ENCODE measurements around the gene BASP1. TPM values are rescaled to one million over a fixed set of nuclear protein-coding genes. Genes with fewer than 3 reads are reported as not detected.

The BASP1 gene
- total RNA-seq, 6 experiments from 2014 or later: 101 to 158 (median 151) TPM

GRCh38 chr5:17216176-17216973, 1.1 kb upstream of the BASP1 start:
- no peaks in the 10 kb centered on the region; the same call in none of the 2 replicates for H3K27me3 Mint-ChIP-seq (ENCODE audit: insufficient read depth)
- DNase-seq: peak; percentile 74
- H3K4me3 Mint-ChIP-seq: peak overlapping the region; percentile 88
- peaks cover 16% of the 10 kb centered on the region for H3K36me3 Mint-ChIP-seq (ENCODE audit: low read depth)
- peaks cover 35% of the 10 kb centered on the region for H3K4me1 Mint-ChIP-seq (ENCODE audit: low read depth)
- TF ChIP-seq CTCF (IDR thresholded peaks at IDR 0.05): peak; percentile 88
- H3K27ac Mint-ChIP-seq: peak overlapping the region; percentile 55
- no peaks in the 10 kb centered on the region for H3K9me3 Mint-ChIP-seq

GRCh38 chr5:17216974-17217492, 398 bp upstream of the BASP1 start:
- Mint-ChIP-seq H3K9me3 (no peaks in the 10 kb centered on the region), H3K27ac (peak overlapping the region; percentile 45; the same call in 1 of the 2 replicates), H3K27me3 (ENCODE audit: insufficient read depth) (no peaks in the 10 kb centered on the region; the same call in none of the 2 replicates), H3K36me3 (ENCODE audit: low read depth) (peaks cover 16% of the 10 kb centered on the region), H3K4me1 (ENCODE audit: low read depth) (peaks cover 42% of the 10 kb centered on the region), H3K4me3 (peak overlapping the region; percentile 88)
- no peak for DNase-seq
- no peak for TF ChIP-seq CTCF (IDR thresholded peaks at IDR 0.05)

- DNase-seq: peak; percentile 44
- TF ChIP-seq CTCF (IDR thresholded peaks at IDR 0.05): no peak
- peaks cover 56% of the 10 kb centered on the region for H3K4me1 Mint-ChIP-seq (ENCODE audit: low read depth)
- no peaks in the 10 kb centered on the region for H3K9me3 Mint-ChIP-seq
- H3K36me3 Mint-ChIP-seq (ENCODE audit: low read depth): peaks cover 23% of the 10 kb centered on the region
- peak overlapping the region; percentile 98 for H3K4me3 Mint-ChIP-seq
- no peaks in the 10 kb centered on the region; the same call in none of the 2 replicates for H3K27me3 Mint-ChIP-seq (ENCODE audit: insufficient read depth)
- H3K27ac Mint-ChIP-seq: peak overlapping the region; percentile 88
Observed at GRCh38 chr5:17218353-17219005, 1.0 kb downstream of the BASP1 start.

- peaks cover 62% of the 10 kb centered on the region for H3K4me1 Mint-ChIP-seq (ENCODE audit: low read depth)
- no peaks in the 10 kb centered on the region for H3K9me3 Mint-ChIP-seq
- H3K36me3 Mint-ChIP-seq (ENCODE audit: low read depth): peaks cover 23% of the 10 kb centered on the region
- H3K27me3 Mint-ChIP-seq (ENCODE audit: insufficient read depth): no peaks in the 10 kb centered on the region; the same call in none of the 2 replicates
- H3K4me3 Mint-ChIP-seq: peak overlapping the region; percentile 98
- H3K27ac Mint-ChIP-seq: peak overlapping the region; percentile 88
- no peak for DNase-seq
- no peak for TF ChIP-seq CTCF (IDR thresholded peaks at IDR 0.05)
Observed at GRCh38 chr5:17219006-17219422, 1.6 kb downstream of the BASP1 start.

GRCh38 chr5:17219469-17219868, 2.0 kb downstream of the BASP1 start:
- Mint-ChIP-seq H3K9me3 (no peaks in the 10 kb centered on the region), H3K4me3 (peak overlapping the region; percentile 98), H3K4me1 (ENCODE audit: low read depth) (peaks cover 66% of the 10 kb centered on the region), H3K27me3 (ENCODE audit: insufficient read depth) (no peaks in the 10 kb centered on the region; the same call in none of the 2 replicates), H3K27ac (peak overlapping the region; percentile 88), H3K36me3 (ENCODE audit: low read depth) (peaks cover 23% of the 10 kb centered on the region)
- no peak for TF ChIP-seq CTCF (IDR thresholded peaks at IDR 0.05)
- no peak for DNase-seq
